GM08714 (cell line): Measurements from ENCODE around the gene RFC2.
"Not testable (repeated sequence)": the region's sequence is repeated elsewhere in the genome, so short reads cannot be mapped to it uniquely, and the experiment has no call there.

ENCODE experiments used
- H3K4me3 ChIP-seq: fragments of 200-500 bp; sonication (Bioruptor generic); 2 replicates; pipeline ENCODE4 v1.5.1; 2014; ENCODE audit warnings: mild to moderate bottlenecking, low read length, inconsistent platforms
- ZNF274 ChIP-seq: IDR thresholded peaks from 2 replicates; pipeline ENCODE4 v1.6.1; 2012; ENCODE audit warnings: mild to moderate bottlenecking, low read depth, low read length

RFC2 gene

DNA sequence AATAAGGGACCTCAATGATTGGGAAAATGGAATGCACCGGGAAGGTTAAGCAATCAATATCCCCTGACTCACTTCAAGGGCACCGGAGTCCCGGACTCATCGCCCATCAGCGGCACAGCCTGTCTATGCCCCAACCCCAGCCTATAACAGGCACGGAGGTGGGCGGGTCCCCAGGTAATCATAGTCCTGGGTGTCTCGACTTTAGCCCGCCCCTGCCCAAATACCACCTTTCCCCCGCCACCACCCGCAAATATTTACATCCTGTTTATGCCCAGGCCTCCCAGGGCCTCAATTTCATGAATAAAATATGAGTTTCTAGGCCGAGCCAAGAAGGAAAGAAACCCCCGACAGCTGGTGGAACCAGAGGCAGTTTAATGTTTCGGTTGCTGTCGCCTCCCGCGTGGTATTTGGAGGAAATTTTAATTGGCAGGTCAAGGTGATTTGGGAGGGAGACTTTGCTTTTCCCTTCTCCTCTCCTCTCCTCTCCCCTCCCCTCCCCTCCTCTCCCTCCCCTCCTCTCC is 15.6 kb upstream of the RFC2 start:
- TF ChIP-seq ZNF274: no peak
- H3K4me3 ChIP-seq: peak overlapping the region; percentile 34; the same call in 1 of the 2 replicates

DNA sequence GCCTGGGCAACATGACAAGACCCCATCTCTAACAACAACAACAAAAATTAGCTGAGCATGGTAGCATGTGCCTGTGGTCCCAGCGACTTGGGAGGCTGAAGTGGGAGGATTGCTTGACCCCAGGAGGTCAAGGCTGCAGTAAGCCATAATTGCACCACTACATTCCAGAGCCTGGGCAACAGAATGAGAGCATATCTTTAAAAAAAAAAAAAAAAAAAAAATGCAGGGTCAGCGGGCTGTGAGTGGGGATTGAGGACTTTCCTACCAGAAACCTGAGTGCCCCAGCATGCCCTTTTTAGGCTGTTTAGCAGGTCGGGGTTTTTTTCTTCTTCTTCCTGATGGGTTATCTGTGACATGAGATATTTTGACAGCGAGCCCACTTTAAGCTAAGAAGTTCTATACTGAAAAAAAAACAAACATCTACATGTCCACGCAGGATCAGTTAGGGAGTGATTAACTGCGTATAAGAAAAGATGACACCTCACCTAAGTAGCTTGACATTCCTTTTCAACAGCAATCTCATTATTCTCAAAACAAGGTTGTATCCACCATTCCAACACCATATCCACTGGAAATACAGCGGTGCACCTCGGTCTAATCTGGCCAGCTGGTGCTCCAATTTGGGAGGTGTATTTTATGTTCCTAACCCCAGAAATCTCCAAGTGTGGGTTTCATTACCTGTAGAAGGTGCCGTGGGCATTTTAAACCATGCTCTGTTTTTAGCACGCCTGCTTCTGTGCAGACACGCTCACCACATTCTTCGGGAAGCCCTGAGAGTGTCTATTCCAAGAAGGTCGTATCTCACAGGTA is 13.8 kb upstream of the RFC2 start:
- no peak overlapping the region for H3K4me3 ChIP-seq
- TF ChIP-seq ZNF274: no peak

DNA sequence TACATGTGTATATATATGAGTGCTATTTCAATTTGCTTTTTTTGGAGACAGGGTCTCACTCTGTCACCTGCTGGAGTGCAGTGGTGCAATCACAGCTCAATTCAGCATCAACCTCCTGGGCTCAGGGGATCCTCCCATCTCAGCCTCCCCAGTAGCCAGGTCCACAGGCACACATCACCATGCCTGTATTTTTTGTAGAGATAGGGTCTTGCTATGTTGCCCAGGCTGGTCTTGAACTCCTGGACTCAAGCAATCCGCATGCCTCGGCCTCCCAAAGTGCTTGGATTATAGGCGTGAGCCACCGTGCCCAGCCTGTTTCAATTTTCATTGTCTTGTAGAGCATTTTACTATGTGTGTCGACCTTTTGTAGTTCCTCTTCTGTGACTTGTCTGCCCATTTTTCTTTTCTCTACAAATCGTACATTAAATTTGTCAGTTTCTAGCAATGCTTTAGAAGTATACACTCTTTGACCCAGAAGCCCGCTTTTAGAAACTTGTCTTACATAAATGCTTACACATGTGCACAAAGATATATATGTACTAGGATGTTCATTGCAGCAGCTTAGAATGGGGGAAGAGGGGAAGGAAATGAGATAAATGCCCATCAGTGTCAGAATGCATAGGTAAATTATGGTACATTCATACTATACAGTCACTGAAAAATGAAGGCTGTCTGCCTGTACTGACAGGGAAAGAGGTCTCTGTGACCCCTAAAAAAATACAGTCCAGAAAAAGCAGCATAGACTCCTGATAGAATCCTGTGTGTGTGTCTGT is 12.2 kb upstream of the RFC2 start:
- H3K4me3 ChIP-seq: no peak overlapping the region
- no peak for TF ChIP-seq ZNF274

DNA sequence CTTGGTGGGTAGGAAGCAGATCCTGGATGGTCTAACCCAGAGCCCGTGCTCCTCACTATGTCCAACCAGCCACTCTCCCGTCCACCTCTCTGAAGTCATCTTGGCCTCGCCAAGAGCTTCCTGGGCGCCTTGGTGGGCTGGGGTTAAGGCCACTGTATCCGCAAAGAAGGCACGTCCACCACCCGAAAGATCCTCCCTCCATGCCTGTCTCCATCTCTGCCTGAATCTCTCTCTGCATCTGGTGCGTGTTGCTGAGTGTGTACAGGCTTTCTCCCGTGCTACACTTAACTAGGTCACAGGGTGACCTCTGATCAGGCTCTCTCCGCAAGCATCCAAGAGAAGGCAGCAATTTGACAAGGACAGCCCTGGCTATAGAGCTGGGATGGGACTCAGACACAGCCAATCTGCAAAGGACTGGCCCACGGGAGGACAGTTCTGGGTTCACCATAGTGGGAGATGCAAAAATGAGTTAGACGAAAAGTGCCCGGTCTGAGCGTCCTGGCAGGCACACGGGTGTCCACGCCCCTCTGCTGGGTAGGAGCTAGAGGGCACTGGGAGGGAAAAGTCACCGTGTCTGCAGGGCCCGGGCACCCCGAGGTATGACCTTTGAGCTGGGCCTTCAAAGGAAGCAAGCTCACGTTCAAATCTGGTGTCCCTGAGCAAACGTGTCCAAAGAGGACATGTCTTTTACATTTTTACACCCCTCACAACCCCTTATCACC is 9.4 kb upstream of the RFC2 start:
- TF ChIP-seq ZNF274: no peak
- H3K4me3 ChIP-seq: no peak overlapping the region

DNA sequence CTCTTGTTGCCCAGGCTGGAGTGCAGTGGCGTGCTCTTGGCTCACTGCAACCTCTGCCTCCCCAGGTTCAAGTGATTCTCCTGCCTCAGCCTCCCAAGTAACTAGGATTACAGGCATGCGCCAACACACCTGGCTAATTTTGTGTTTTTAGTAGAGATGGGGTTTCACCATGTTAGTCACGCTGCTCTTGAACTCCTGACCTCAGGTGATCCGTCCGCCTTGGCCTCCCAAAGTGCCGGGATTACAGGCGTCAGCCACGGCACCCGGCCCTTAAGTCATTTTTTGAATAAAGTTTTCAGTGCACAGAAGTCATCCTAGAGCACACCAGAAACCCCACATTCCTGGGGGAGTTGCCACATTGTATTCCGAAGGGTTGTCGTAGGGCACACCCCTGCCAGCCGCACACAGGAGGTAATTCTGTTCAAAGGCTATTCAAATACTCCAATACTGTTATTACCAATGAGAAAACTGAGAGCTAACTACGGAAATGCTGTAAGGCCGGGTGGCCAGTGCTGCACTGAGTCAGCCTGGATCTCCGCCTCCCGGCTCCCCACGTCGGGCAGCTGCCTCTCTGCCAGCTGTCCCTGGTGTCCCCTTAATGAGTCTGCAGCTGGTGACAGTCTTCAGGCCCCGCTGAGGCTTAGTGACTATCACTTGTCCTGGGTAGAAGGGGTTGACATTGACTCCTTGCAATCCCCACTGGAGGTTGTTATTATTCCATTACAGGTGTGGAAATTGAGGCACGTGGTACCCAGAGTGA is 8.6 kb upstream of the RFC2 start:
- H3K4me3 ChIP-seq: no peak overlapping the region
- TF ChIP-seq ZNF274: no peak

DNA sequence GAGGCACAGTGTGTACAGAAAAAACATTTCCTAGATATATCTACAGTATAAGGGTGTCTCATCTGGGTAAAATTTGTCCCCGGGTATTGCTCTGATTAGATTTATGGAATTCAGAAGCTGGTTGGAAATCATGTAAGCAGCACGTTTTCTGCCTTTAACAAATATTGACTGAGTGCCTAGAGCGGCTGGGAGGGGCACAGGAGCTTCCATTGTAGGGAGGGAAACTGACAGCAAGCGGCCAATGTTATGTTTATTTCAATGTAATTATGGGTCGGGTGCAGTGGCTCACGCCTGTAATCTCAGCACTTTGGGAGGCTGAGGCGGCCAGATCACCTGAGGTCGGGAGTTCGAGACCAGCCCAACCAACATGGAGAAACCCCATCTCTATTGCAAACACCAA is 4.4 kb upstream of the RFC2 start:
- TF ChIP-seq ZNF274: no peak
- H3K4me3 ChIP-seq: no peak overlapping the region

DNA sequence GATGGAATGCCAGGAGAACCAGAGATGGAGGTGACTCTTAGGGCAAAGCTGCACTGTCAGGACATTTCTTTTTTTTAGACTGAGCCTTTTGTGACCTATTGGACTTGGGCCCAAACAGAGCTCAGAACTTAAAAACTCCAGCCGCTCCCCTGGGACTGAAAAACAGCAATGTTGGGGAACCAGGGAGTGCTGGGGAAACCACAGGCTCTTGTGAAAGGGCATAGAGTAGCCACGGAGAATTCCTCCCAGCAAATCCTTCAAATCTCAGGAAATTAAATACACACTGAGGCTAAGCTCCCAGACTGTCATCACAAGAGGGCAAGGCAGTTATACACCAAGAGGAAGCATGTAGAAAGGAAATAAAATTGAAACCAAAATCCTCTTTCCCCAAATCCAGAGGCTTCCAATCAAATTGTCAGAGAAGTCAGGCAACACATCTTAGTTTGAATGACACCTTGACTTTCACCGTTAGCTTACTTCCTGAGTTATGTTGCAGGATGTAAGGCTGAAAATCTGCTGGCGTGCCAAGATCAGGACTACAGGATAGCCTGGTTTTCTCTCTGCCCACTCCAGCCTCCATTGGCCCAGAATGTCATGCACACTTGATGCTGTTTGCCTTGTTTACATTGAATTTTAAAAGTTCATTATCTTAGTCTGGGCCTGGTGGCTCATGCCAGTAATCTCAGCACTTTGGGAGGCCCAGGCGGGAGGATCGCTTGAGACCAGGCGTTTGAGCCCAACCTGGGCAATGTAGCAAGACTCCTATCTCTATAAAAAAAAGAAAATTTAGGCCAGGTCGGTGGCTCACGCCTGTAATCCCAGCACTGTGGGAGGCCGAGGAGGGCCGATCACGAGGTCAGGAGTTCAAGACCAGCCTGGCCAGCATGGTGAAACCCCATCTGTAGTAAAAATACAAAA is 2.6 kb upstream of the RFC2 start:
- H3K4me3 ChIP-seq: no peak overlapping the region
- TF ChIP-seq ZNF274: no peak

DNA sequence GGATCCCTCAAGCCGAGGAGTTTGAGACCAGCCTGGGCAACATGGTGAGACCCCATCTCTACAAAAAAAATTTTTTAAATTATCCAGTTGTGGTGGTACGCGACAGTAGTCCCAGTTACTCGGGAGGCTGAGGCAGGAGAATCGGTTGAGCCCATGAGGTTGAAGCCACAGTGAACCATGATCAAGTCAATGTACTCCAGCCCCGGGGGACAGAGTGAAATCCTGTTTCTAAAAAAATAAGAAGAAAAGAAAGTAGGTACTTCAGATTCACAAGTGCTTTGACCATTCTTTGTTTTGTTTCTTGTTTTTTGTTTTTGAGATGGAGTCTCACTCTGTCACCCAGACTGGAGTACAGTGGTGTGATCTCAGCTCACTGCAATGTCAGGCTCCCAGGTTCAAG is 1.3 kb upstream of the RFC2 start:
- peak overlapping the region; percentile 70; the same call in 1 of the 2 replicates for H3K4me3 ChIP-seq

DNA sequence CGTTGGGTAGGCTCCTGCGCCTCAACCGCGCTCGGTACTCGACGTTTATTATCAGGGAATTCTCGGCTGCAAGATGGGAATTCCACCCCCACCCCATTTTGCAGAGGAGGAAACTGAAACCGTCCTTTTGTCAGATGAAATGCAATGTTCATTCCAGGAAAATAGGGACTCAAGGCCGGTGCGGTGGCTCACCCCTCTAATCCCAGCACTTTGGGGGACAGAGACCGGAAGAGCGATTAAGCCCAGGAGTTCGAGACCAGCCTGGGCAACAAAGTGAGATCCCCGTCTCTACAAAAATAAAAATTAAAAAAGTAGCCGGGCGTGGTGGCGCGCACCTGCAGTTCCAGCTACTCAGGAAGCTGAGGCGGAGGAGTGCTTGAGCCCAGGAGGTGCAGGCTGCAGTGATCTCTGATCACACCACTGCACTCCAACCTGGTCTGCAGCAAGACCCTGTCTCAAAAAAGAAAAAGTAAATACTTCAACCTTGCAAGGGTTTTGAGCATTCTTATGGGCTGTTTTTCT is 720 bp upstream of the RFC2 start:
- no peak for TF ChIP-seq ZNF274
- H3K4me3 ChIP-seq: peak overlapping the region; percentile 70

DNA sequence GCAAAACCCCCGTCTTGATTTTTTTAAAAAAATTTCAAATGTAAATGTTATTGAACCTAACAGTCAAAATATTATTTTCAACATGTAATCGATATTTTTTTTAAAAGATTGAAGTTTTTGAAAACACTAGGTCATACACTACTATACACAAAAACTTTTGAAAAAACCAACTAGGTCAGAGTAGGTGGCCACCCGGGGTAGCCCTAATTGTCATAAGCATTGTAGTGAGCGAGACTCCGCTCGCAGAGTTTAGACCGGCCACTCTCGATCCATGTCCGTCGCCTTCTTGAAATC is 417 bp downstream of the RFC2 start:
- peak overlapping the region; percentile 86 for H3K4me3 ChIP-seq
- TF ChIP-seq ZNF274: no peak

DNA sequence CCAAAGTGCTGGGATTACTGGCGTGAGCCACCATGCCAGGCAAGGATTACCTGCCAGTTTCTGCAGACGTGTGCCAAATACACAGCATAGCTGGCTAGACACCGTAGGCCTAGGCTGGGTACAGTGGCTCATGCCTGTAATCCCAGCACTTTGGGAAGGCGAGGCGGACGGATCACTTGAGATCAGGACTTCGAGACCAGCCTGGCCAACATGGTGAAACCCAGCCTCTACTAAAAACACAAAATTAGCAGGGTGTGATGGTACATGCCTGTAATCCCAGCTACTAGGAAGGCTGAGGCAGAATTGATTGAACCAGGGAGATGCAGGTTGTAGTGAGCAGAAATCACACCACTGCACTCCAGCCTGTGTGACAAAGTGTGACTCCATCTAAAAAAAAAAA is 868 bp downstream of the RFC2 start:
- TF ChIP-seq ZNF274: no peak
- peak overlapping the region; percentile 86 for H3K4me3 ChIP-seq

DNA sequence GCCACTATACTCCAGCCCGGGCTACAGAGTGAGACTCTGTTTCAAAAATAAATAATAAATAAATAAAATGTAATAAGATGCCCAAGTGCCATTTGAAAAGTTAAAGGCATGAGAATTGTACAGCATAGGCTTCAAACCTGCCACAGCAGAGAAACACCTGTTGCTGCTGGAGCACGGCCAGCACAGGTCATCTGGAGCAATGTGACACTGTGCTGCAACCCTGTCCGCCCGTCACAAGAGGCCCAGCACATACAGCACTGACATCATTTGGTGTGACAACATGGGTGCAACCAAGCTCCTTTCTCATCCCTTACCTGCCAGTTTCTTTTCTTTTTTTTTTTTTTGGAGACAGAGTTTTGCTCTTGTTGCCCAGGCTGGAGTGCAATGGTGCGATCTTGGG is 1.3 kb downstream of the RFC2 start:
- TF ChIP-seq ZNF274: no peak

DNA sequence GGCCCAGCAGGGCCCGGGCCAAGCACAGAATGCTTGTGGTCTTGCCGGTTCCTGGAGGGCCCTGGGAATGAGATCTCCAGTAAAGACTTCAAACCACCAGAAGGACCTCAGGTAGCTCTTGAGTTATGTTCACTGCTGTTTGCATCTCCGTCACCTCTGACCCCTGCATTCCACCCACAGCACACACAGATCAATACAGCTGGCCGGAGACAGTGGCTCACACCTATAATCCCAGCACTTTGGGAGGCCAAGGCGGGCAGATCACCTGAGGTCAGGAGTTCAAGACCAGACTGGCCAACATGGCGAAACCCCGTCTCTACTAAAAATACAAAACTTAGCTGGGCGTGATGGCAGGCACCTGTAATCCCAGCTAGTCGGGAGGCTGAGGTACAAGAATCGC is 5.1 kb downstream of the RFC2 start:
- not testable (repeated sequence) for H3K4me3 ChIP-seq

More for the DNA sequence above, 1.3 kb downstream of the RFC2 start:
- peak overlapping the region; percentile 86 for H3K4me3 ChIP-seq
